Fibroblast of skin of back (primary cell): ENCODE data around the gene CHTOP.
"Not testable (repeated sequence)": the region's sequence is repeated elsewhere in the genome, so short reads cannot be mapped to it uniquely, and the experiment has no call there.

Experiments used
- DNase-seq: peaks from one replicate; pipeline ENCODE4 v3.0.0-alpha.2; 2013

The CHTOP gene

DNA sequence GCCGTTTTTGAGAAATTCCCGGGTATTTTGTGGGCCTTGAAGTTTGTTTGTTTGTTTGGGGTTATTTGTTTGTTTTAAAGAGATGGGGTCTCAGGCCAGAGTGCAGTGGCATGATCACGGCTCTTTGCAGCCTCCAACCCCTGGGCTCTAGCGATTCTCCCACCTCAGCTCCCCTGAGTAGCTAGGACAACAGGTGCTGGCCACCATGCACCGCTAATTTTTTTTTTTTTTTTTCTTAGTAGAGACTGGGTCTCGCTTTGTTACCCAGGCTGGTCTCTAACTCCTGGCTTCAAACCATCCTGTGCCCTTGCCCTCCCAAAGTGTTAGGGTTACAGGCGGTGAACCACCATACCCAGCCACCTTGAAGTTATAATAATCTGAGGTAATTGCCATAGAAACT is 2.0 kb downstream of the CHTOP start:
- no peak for DNase-seq

DNA sequence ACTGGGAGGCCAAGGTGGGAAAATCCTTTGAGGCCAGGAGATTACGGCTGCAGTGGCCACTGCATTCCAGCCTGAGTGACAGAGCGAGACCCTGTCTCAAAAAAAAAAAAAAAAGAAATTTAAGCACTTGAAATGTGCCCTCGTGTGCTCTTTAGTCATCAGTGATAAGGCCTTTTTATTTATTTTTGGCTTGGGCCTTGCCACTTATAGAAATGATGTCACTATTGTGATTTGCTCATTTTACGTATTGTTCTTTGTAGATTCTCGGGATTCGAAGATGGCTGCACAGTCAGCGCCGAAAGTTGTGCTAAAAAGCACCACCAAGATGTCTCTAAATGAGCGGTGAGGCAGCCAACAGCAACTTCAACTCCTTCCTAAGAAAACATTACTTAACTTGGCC is 2.4 kb downstream of the CHTOP start:
- DNase-seq = no peak

DNA sequence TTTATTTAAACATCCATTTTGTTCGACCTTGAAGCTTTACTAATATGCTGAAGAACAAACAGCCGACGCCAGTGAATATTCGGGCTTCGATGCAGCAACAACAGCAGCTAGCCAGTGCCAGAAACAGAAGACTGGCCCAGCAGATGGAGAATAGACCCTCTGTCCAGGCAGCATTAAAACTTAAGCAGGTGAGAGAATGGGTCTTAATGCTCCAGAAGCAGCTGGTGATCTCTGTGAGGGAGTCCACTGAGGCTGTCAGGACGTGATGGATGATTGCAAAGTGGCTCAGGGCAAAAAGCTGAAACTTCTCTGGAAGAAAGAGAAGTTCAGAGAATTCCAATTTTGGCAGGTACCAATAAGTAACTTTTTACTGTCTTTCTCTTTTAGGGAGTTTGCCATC is 4.4 kb downstream of the CHTOP start:
- no peak for DNase-seq

DNA sequence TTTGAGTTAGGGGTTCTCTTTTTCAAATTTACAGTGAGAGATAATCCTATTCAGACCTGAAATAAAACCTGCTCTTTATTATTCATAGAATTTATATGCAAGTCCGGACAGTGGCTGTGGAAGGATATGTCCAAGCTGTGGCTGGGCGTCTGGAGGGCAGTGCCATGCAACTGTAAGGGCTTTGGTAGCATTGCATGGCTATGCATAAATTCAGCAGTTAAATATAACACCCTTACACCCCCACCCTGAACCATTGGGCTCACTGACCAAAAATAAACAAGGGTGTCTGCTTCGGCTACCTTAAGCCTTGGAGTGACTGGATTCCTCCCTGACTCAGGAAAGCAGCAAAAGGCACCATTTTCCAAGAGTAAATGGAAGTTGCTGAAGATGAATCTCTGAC is 5.4 kb downstream of the CHTOP start:
- DNase-seq = no peak

DNA sequence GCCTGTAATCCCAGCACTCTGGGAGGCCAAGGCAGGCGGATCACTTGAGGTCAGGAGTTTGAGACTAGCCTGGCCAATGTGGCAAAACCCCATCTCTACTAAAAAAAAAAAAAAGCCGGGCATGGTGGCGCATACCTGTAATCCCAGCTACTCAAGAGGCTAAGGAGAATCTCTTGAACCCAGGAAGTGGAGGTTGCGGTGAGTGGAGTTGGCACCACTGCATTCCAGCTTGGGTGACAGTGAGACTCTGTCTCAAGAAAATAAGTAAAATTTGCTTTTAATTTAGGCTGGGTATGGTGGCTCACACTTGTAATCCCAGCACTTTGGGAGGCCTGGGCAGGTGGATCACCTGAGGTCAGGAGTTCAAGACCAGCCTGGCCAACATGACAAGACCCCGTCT is 6.3 kb downstream of the CHTOP start:
- DNase-seq = not testable (repeated sequence)

DNA sequence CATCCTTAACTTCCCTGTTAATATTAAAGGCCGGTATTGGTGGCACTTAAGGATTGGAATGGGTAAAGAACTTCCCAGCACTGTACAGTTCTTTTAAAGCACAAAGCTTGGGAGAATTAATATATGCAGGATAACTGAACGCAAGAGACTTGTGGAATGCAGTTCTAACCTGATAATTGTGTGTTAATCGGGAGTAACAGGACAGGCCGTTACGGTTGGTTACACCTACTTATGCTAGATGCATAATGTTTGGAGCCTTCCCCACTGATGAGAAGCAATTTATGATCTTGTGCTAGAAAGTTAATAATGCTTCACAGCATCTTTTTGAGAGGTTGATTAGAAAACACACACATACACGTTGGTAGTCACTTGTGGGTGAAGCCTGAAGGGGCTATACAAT is 7.0 kb downstream of the CHTOP start:
- no peak for DNase-seq

DNA sequence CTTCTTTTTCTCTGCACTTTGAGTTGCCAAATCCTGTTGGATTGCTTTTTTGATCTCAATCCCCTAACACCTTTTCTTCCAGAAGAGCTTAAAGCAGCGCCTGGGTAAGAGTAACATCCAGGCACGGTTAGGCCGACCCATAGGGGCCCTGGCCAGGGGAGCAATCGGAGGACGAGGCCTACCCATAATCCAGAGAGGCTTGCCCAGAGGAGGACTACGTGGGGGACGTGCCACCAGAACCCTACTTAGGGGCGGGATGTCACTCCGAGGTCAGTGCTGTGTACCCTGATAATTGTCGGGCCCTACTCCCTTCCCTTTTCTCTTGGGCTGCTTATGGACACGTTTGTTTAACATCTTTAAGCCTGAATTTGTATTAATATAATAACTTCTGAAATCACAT is 8.3 kb downstream of the CHTOP start:
- no peak for DNase-seq

DNA sequence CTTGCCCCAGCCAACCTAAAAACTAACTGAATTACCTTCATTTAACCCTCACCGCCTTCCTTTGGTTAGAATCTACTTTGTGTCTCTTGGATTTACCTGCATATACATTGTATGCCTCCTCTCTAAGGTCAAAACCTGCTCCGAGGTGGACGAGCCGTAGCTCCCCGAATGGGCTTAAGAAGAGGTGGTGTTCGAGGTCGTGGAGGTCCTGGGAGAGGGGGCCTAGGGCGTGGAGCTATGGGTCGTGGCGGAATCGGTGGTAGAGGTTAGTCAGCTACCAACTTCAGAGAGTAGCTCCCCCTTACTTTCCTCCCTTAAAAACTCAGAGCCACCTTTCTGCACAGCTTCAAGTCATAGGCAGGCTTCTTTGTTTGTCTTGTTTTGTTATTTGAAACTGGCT is 9.2 kb downstream of the CHTOP start:
- DNase-seq = no peak

DNA sequence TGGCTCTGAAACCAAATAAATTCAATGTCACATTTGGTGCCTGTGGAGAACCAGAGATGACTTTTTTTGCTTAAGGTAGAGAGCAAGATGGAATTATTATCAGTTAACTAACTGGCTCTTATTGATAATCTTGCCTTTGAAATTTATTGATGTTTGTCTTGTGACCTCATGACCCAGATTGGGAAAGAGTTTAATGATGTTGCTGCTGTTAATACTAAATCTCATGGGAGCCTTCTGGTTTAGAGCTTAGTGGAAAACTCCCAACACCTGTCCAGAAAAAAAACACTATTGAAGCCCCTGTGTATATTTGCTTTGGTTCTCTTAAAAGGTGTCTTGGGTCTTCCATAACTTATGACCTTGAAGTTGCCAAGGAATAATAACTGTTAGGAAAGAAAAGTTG is 9.9 kb downstream of the CHTOP start:
- DNase-seq = no peak

DNA sequence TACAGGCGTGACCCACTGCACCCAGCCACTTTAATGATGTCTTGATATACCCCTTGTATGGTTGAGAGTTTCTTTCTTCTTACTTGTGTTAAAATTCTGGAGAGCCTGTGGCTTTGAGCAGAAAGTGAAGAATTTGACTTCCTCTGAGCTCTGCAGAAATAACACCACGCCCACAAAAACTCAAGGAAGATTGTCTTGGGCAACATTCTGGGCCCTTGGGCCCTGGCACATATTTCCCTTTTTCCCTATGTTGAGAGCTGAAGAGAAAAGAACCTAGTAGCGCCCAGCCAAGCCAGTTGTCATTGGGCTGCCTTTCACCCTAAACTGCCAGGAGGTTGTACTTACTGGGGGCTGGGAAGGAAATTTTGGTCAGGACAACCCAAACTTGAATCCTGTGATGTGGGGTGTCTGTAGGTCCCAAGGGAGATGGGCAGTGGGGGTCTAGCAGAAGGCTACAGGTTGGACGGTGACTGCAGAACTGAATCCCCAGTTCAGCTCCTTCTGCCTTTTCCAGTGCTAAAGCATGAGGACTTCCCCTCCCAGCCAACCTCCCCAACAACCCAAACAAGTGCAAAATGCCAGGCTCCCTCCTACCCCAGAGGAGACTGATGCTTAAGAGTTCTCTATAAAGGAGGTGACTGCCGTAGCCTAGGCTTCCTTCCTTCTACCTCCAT is 12.9 kb downstream of the CHTOP start:
- no peak for DNase-seq

DNA sequence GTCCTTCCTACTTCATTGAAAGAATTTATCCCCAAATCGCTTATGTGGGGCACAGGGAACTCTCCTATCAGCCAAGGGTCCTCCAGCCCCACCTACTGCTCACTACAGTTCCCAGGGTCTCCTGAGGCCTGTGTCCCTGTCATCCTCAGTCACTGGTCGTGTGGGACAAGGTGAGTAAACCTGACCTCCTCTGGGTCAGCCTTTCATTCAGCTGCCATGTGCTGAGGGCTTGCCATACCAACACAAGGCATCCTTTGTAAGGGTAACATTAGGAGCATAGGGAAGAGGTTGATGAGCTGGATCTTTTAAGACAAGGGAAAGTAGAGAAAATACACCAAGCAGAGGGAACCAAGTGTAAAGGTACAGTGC is 13.5 kb downstream of the CHTOP start:
- DNase-seq = no peak

DNA sequence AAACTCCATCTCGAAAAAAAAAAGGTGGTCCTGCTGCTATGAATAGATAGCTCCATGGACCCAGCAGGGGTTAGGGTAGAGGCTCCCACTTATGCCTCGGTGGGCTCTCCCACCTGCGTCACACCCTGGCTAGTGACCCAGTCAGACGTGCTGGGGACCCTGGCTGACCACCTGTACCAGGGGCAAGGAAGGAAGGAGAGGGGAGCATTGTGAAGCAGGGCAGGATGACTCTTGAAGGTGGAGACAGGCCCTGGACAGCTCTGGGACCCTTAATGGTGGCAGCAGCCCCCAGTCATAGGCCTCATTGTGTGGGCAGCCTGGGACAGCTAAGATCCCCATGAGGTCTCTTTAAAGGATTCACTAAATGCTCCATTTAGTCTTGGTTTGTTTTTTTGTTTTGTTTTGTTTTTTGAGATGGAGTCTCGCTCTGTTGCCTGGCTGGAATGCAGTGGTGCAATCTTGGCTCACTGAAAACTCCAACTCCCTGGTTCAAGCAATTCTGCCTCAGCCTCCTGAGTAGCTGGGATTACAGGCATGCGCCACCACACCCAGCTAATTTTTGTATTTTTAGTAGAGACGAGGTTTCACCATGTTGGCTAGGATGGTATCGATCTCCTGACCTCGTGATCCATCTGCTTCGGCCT is 14.3 kb downstream of the CHTOP start:
- DNase-seq = no peak

DNA sequence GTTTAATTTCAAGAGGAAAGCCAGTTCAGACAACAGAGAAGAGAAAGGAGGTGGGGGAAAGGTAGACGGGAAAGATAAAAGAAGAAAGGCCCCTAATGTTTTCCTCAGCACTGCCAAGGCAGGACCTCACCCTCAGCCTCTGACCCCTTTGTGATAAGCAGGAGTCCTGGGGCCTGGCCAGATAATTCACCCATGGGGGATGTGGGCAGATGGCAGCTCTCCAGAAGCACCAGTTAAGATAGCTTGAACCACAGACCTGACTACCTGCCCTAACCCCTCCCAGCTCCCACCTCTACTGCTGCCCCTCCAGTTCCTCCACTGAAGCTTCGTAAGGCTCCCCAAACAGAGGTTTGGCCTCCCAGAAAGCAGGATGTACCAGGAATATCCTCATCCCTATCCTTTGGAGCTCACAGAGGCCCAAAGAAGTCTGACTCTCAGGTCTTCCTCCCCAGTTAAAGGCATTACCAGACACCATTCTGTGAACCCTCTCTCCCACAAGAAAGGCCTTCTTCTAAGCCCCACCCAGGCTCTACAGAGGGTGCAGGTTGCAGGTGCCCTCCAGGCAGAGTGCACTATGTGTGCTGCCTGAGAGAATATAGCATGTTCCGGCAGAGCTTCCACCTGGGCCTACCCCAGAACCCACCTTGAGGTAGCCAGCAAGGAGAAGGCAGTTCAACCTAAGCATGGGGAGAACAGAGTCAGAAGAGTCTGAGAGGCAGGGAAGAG is 15.4 kb downstream of the CHTOP start:
- DNase-seq = no peak

DNA sequence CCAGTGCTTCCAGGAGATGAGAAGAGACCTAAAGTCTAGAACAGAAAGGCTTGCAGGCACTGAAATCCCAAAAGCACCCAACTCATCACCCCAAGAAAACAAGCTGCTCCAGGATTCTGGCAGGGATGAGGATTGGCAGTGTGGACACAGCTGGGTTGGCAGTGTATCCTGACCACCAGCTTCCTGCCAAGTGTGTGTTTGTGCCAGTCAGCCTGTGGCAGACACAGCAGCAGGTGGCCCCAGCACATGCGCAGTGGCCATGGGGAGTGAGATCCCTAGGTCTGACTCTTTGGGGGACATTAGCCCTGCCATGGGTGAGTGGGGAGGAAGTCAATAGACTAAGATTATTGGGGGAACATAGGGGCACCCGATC is 16.0 kb downstream of the CHTOP start:
- DNase-seq = no peak

DNA sequence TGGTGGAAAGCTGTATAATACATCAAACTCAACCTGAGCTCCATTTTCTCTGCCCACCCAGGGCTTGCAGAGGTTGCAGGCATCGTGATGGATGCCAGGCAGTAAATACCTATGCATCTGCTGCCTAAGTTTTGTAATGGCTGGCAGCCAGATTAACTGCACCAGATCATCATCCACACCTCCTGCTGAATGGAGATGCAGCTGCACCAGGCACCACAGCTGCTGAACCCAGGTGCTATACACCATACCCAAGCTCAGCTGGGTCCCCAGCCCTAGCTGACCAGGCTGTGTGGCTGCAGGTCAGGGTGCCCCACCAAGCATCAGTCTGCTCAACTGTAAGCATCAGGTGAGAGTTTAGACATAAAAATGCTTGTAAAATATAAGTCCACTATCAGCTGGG is 17.9 kb downstream of the CHTOP start:
- DNase-seq = no peak

DNA sequence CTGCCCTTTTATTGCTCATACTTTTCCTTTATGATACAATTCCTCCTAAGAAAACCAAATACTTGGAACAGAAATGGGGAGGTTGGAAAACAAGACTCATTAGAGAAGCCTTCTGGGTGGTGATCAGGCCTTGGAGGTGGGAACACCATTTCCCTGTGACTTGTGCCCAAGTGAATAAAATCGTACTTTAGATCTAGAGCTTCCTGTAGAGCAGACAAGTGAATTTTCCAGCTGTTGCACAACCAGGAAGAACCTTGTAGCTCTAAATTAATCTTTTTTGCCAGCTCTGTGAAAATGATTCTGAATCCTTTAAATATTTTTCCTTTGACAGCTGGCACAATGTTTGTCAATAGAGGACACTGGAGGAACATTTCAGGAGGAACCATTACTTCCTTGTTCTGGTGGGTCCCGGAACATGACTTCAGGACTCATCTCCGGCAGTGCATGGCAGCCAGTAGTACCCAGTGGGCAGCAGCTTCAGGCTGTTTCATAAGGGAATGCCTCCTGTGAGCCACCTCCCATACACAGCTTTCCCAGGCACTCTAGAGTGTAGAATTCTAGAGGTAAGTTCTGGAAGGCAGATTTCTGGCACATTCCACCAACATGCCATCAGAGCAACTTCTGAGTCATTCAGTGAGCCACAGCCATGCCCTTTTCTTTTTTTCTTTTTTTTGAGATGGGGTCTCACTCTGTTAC is 19.1 kb downstream of the CHTOP start:
- DNase-seq = peak; percentile 69

DNA sequence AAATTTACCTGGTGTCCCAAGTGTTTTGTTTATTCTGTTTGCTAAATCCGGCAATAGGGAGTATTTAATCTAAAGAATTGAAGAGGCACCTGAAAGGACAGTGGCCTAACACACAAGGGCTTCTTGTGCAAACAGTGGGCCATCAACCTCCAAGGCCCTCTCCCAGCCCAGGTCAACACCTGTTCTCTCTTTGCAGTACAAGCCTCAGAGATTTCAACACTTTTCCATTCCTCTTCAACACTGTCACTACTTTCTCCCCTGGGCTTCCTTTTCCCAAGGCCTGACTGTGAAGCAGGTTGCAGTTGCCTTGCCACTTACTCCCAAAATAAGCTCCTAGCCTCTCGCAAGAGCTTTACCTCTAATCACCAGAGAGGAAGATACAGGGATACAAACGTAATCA is 21.5 kb downstream of the CHTOP start:
- DNase-seq = no peak

DNA sequence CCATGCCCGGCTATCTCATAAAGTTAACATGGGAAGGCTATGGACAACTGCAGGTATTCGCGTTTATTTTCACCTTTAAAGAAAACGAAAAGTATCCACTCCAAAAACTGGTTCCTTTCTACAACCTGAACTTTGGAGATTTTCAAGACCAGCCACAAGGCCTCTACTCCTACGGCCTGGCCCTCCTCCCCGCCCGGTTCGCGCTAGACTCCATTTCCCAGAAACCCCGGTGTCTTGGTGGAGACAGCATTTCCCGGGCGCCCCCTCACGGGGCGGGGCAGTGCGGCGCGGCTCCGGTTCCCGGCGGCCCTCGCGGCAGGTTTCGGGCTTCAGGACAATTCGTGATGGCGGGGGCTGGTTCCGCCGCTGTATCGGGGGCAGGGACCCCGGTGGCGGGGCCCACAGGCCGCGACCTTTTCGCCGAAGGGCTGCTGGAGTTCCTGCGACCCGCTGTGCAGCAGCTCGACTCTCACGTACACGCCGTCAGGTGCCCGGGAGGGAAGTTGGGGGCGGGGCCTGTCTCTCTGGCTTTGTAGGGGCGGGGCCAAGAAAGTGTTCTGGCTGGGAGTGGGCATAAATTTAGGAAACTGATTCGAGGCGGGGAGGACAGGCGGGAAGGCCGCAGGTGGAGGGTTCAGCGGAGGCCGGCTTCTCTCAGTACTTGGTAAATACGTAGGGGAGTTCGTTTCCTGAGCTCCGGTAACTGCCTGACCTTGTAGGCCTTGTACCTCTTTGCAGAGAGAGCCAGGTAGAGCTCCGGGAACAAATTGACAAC is 24.7 kb downstream of the CHTOP start, which contains the start of gene SNAPIN:
Gene SNAPIN (plus strand): TSS at position 304 of the 775 bp plus-strand sequence. CDS start 41 bp downstream, at position 345.
- DNase-seq = peak; percentile 92

DNA sequence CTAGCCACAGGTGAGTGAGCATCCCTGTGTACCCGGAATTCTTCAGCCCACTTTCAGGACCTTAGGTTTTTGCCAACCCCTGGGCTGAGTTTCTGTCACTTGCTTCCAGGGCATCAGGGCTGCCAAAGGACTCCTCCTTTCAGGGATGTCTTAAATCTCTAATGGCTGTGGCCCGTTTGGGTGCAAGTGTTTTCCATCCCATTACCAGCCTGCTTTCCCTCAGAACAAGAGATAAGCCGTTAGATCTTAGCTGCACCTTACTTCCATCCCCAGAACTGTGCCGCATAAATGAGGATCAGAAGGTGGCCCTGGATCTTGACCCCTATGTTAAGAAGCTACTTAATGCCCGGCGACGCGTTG is 25.3 kb downstream of the CHTOP start:
- DNase-seq = no peak

DNA sequence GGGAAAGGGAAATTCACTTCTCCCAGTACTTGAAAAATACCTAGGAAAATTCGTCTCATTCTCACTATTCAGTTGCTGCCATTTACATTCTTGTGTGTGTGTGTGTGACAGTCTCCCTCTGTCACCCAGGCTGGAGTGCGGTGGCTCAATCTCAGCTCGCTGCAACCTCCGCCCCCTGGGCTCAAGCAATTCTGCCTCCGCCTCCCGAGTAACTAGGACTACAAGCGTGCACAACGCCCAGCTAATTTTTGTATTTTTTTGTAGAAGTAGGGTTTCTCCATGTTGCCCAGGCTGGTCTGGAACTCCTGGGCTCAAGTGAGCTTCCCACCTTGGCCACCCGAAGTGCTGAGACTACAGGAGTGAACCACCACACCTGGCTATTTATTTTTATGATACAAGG is 25.8 kb downstream of the CHTOP start:
- no peak for DNase-seq

DNA sequence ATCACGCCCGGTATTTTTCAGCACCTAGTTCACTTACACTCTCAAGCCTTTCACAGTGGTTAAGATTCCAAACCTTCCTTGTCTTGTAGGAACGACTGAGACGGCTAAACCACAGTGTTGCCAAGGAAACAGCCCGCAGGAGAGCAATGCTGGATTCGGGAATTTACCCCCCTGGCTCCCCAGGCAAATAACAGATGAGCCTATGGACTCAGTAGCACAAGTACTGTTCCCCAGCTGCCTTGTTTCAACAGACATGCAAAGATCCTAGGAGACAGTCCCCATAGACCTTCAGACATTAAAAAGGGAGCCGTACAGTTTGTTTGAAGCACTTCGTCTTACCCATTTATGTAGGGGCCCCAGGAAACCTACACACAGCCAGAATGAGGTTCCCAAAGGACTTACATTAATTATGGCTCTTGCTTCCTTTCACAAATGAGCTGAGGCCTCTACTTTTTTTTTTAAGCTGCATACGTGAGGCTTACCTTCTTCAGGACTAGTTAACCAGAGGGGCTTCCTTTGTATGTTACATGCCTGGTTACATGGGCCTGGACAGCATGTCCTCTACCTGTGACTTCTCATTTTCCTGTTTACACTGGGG is 27.3 kb downstream of the CHTOP start:
- no peak for DNase-seq

DNA sequence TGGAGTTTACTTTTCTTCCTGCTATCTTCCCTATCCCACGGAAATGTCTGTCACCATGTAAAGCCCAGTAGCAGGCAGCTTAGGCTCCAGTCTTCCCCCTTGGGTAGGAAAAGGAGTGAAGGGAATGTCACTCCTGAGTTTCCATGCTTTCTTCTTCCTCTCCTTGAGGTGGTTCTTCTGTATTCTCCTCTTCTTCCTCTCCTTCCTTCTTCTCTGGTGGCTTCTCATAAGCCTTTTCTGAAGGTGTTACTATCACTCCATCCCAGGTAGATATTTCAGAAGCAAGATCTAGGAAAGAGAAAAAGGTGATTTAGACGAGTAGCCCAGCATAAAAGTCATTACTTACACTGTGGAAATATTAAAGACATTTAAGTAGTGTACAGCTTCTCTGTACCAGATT is 28.4 kb downstream of the CHTOP start:
- DNase-seq = no peak
